ENCODE data around the gene DAAM1. TPM values are rescaled to one million over a fixed set of nuclear protein-coding genes. Genes with fewer than 3 reads are reported as not detected.

Gene DAAM1
- polyA plus RNA-seq, 5 donors: 33.6 to 64.3 (median 55.8) TPM

DNA sequence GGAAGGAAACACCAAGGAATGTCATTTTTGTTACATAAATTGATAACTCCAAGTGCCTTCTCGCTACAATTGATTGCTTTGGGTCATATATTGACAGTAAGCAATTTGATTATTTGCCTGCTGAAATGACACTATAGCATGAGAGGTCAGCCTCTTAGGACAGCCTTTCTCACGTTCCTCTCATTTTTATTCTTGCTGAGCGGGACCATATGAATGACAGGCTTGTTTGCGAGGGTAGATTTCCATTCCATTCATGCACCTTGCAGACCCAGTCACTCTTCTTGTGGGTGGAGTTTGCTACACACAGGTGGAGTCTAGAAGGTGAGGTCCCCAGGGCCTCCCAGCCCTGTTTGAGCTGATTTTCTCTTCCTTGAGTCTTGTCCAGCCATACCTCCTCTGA lies 27.3 kb downstream of the DAAM1 start:
- no peak for DNase-seq

DNA sequence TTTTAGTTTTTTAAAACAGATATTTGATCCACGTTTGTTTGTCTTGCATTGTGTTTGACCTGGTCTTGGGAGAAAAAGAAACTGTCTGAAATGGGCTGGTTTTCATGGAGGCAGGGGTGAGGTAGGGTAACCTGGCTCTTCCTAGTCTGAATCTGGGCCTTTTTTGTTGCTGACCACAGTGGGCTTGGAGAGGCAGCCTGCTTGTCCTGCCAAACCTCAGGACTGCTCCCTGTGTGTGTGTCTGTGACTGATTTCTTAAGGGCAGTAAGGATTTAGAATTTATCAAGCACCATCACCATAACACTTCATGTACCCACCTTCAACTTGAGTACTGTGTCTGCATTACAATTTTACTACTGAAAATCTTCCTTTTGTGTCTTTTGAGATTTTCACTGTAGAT lies 28.5 kb downstream of the DAAM1 start:
- DNase-seq: no peak

- no peak for DNase-seq
Measured at GRCh38 chr14:59221568-59221967, 33.1 kb downstream of the DAAM1 start.

GRCh38 chr14:59224341-59224740 lies 35.9 kb downstream of the DAAM1 start:
- DNase-seq: no peak

- DNase-seq: no peak
Measured at GRCh38 chr14:59225281-59225680, 36.8 kb downstream of the DAAM1 start.

GRCh38 chr14:59228421-59228820 lies 40.0 kb downstream of the DAAM1 start:
- DNase-seq: no peak

GRCh38 chr14:59229653-59230406 lies 41.4 kb downstream of the DAAM1 start:
- no peak for DNase-seq

- DNase-seq: no peak
Measured at GRCh38 chr14:59236195-59236594, 47.7 kb downstream of the DAAM1 start.

- DNase-seq: no peak
Measured at GRCh38 chr14:59238216-59238615, 49.7 kb downstream of the DAAM1 start.

GRCh38 chr14:59239022-59239421 lies 50.6 kb downstream of the DAAM1 start:
- no peak for DNase-seq

DNA sequence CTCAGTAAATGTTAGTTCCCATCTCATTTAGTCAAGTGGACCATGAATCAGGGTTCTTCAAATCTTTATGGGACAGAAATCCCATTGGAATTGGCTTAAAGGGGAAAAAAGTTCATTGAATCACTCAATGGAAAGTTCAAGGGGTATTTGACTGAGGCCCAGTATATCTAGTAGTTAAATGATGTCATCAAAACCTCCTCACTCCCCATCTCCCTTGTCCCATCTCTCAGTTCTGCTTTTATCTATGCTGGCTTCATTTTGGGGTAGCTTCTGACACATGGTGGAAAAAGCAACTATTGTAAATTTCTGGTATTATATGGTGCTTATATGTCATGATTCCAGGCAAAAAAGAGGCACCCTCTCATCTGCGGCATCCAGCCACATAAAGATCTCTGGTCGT lies 51.9 kb downstream of the DAAM1 start:
- DNase-seq: no peak

GRCh38 chr14:59241121-59241520 lies 52.7 kb downstream of the DAAM1 start:
- DNase-seq: no peak

DNA sequence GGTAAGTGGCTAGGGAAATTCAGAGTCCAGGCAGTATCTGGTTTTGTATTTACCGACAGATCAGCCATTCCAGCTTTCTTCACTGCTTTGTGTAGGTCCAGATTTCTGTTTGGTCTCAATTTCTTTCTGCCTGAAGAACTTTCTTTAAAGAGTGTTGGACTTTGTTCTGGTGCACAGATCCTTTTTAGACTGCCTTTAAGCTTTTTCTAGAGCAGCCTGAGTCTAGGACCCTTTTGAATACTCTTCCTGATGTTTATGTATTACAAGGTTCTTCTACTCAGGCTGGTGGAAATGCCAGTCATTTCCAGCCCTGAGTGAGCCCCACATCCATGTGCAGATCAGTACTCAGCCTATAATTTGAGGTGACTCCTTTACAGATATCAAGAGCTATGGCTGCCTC lies 54.7 kb downstream of the DAAM1 start:
- no peak for DNase-seq

- peak in 1 of 2 donors; percentile 32 for DNase-seq
Measured at GRCh38 chr14:59244581-59244980, 56.1 kb downstream of the DAAM1 start.

DNA sequence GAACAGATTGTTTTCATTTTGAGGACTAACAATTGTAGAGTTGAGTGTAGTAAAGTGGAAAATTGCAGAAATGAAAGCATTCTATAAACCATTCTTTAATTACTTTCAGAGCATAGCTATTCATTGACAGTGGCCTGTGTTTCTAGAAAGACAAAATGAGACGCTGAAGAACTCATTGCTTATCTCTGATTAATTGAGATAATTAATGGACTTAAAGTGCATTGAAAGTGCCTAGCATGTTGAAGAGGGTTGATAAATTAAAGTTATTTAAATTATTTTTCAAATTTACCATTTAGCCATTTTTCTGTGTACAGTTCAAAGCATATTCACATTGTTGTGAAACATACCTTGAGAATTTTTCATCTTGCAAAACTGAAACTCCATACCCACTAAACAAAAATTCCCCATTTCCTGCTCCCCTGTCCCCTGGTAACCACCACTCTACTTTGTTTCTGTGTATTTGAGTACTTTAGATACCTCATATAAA lies 57.4 kb downstream of the DAAM1 start:
- no peak for DNase-seq

DNA sequence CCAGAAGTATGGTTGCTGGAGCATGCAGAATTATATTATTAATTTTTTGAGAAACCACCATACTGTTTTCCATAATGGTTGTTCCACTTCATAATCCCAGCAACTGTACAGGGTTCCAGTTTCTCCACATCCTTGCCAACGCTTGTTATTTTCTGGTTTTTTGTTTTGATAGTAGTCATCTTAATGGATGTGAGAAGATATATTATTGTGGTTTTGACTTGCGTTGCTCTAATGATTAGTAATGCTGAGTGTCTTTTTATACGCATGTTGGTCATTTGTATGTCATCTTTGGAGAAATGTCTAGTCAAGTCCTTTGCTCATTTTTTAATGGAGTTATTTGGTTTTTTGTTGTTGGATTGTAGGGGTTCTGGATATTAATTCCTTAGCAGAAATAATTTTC lies 58.1 kb downstream of the DAAM1 start:
- no peak for DNase-seq

GRCh38 chr14:59247801-59248584 lies 59.5 kb downstream of the DAAM1 start:
- DNase-seq: peak; percentile 26 to 33

DNA sequence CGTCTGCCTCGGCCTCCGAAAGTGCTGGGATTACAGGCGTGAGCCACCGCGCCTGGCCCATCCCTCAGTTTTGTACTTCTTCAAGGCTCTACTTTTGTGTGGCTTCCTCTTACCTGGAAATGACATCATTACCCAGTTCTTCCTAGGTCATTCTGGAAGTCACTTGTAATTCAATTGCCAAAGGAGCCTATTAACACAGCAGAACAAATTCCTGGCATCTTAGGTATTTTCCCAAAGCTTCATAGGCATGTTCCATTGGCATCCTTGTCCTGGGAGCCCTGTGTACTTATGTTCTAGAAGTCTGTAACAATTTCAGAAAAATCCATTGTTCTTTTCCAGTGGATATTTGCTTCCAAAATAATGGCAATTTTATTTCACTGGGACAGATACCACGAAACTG lies 60.6 kb downstream of the DAAM1 start:
- no peak for DNase-seq

DNA sequence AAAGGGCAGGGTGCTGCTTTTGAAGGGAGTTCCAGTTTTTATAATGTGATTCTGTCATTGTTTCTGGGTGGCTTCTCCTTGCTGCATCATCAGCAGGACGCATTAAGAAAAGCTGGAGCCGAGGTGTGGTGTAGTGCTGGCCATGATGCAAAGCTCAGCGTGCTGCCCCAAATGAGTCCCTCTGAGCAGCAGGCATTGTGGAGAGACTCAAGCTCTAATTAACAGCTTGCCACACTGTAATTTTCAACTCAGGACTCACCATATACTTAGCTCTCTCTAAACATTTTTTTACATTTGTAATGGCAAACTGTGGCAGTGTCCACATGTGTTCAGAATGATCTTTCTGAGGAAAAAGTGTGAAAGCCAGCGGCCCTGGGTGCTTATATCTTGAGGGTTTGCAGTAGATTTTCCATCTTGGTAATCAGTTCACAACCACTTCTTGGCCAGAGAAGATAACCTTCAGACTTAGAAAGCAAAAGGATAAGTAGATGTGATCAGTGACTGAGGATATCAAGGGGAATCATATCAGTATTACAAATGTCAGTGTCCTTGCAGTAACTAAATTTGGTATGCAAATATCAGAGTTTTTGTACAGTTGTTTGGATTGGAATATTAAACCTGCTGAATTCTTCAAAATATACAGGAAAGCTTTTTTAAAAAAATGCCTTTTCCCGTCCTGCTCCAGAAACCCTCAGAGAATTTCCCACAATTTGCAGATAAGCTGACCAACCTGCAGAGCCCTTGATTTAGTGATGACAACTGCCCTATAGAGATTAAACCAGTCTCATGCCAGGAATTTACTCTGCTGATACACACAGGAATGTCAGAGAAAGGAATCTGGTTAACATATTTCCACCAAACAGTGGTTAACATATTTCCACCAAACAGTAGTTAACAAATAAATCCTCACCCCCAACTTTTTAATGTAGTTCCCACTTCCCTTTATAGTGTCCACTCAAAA lies 63.6 kb downstream of the DAAM1 start:
- DNase-seq: no peak

DNA sequence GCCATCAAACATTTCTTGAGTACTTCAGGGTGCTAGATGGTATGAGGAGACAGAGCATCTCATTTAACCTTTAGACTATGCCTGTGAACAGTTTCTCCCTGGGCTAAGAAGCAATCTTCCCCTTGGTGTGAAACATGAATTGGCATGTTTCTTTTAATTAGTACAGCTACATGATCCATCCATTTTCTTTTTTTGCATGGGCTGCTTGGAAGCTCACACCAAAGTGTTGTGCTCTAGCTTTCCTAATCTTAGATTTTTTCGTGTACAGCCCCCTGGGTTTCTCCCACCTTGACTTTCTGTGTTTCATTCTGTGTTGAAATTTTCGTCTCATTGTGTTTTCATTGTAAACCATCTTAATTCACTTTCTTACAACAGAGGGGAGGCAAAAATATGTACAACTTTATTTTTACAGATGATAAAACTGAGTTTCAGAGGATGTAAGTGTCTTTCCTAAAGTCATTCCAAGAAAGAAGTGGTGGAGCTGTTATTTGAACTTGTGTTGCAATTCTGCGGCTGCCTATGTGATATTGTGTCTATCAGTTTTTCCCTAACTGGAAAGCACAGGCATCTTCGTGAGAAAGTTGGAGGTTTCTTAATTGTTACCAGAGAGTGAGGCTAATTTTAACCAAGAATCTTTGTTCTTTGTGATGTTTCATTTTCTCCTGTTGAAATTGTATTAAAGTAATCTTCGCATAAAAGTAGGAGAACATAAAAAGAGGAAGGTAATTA lies 64.5 kb downstream of the DAAM1 start:
- no peak for DNase-seq

GRCh38 chr14:59253527-59253926 lies 65.1 kb downstream of the DAAM1 start:
- DNase-seq: no peak
